ENCODE measurements around the gene IQCF2.

DNA sequence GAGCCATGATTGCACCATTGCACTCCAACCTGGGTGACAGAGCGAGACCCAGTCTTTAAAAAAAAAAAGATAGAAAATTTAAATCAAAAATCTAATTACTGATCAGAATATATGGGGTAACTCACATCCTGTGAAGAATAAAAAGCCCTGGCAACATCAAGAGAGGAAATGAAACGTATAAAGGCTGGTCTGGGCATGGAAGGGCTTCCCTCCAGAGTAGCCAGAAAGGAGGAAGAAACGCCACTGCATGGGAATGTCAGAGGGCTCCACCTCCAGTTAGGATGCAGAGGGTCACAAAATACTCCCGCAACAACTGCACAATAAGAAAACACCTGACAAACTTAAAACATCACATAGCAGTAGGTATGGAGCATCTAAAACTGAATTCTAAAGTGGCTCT is 46.6 kb downstream of the IQCF2 start:
- TF ChIP-seq CTCF (conservative IDR thresholded peaks at IDR 0.05; ENCODE audit: low read depth, low read length) = no peak
- no peak for TF ChIP-seq EZH2 (IDR thresholded peaks at IDR 0.05; ENCODE audit: borderline replicate concordance, low read depth, low read length, poor library complexity, severe bottlenecking)
